H1 (cell line): ENCODE measurements around the gene SMAP1.

Source experiments
- CEBPB ChIP-seq: IDR thresholded peaks from 2 replicates; pipeline ENCODE4 v1.6.1; 2012; ENCODE audit warnings: low read depth, low read length
- CTCF ChIP-seq, 3 experiments: IDR thresholded peaks; 1 replicate in 2 of 3; 2 replicates in 1 of 3; pipeline versions ENCODE4 v1.5.1 to v1.6.1; 2011; ENCODE audit warnings: low read length in 3 of 3, mild to moderate bottlenecking in 3 of 3, inconsistent platforms in 2 of 3, low read depth in 1 of 3, moderate library complexity in 1 of 3; ENCODE audit not compliant: insufficient read depth in 1 of 3; ENCODE audit errors: control extremely low read depth in 1 of 3
- EP300 ChIP-seq, 2 experiments: IDR thresholded peaks; 1 replicate in 1 of 2; 2 replicates in 1 of 2; pipeline ENCODE4 v1.6.1; 2011 to 2012; ENCODE audit warnings: low read depth in 2 of 2, low read length in 2 of 2, mild to moderate bottlenecking in 2 of 2, borderline replicate concordance in 1 of 2, inconsistent platforms in 1 of 2, moderate library complexity in 1 of 2
- EZH2 ChIP-seq: fragments of 200-600 bp; sonication (generic); IDR thresholded peaks from 2 replicates; pipeline ENCODE4 v1.7.1; 2012; ENCODE audit warnings: low read depth, mild to moderate bottlenecking, moderate library complexity, low read length, inconsistent platforms; ENCODE audit not compliant: severe bottlenecking
- HDAC6 ChIP-seq: IDR thresholded peaks from one replicate; pipeline ENCODE4 v1.7.1; 2012; ENCODE audit warnings: low read depth, mild to moderate bottlenecking, inconsistent platforms, low read length, moderate library complexity
- KDM4A ChIP-seq: IDR thresholded peaks from one replicate; pipeline ENCODE4 v1.7.1; 2012; ENCODE audit warnings: low read depth, mild to moderate bottlenecking, moderate library complexity, low read length, inconsistent platforms; ENCODE audit not compliant: severe bottlenecking
- POLR2A ChIP-seq, 2 experiments: IDR thresholded peaks; 1 replicate in 1 of 2; 2 replicates in 1 of 2; pipeline ENCODE4 v1.6.1; 2011; ENCODE audit warnings: low read depth in 2 of 2, low read length in 2 of 2, mild to moderate bottlenecking in 2 of 2; ENCODE audit errors: control extremely low read depth in 1 of 2
- POLR2AphosphoS5 ChIP-seq: IDR thresholded peaks from 2 replicates; pipeline ENCODE4 v1.6.1; 2011; ENCODE audit warnings: low read depth, low read length
- RFX5 ChIP-seq: IDR thresholded peaks from 2 replicates; pipeline ENCODE4 v1.6.1; 2011; ENCODE audit warnings: low read depth, low read length, improper control_type of control experiment, borderline replicate concordance
- TEAD4 ChIP-seq: IDR thresholded peaks from 2 replicates; pipeline ENCODE4 v1.6.1; 2012; ENCODE audit warnings: low read depth, low read length, inconsistent platforms, mixed read lengths
- YY1 ChIP-seq: IDR thresholded peaks from 2 replicates; pipeline ENCODE4 v1.6.1; 2011; ENCODE audit warnings: low read depth, mild to moderate bottlenecking, low read length

- TF ChIP-seq CTCF (IDR thresholded peaks at IDR 0.05; ENCODE audit: control extremely low read depth in 1 of 3, insufficient read depth in 1 of 3, low read depth in 1 of 3, low read length in 3 of 3) (no peak), CEBPB (no peak), POLR2AphosphoS5 (no peak), EP300 (IDR thresholded peaks at IDR 0.05; ENCODE audit: borderline replicate concordance in 1 of 2, low read depth in 2 of 2, low read length in 2 of 2) (no peak), YY1 (no peak), RFX5 (no peak), POLR2A (IDR thresholded peaks at IDR 0.05; ENCODE audit: control extremely low read depth in 1 of 2, low read depth in 2 of 2, low read length in 2 of 2) (no peak), HDAC6 (no peak), EZH2 (no peak), TEAD4 (no peak), KDM4A (no peak)
Observed at GRCh38 chr6:70879496-70879895, 211.8 kb downstream of the SMAP1 start.
